Measurements from ENCODE around the gene ZSWIM8. TPM values are rescaled to one million over a fixed set of nuclear protein-coding genes. Genes with fewer than 3 reads are reported as not detected.

The ZSWIM8 gene
- total and polyA plus RNA-seq, 5 donors from 2014 or later = 6.0 to 95.5 (median 12.3) TPM

DNA sequence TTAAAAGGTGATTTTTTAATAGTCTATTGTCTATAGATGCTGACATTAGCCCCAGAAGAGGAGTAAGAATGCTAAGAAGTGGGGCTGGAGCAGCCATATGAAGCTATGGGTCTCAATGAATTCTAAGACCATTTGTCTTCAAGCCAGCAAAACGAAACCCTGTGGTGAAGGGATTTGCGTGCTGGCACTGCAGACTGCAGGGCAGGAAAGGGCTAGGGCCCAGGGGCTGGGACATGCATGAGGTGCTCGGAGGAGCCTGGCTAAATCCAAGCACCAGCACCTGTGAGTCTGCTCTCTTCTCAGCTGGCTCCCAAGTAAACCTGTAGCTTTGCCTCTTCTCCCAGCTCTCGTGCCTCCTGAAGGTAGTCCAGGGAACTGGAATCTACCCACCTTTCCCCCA, 27.3 kb downstream of the ZSWIM8 start:
- Mint-ChIP-seq H3K36me3 (peaks cover 44% of the 10 kb centered on the region), H3K4me1 (peaks cover 0 to 39% (median 23%) of the 10 kb centered on the region in 4 donors), H3K27me3 (peaks cover 1% of the 10 kb centered on the region), H3K4me3 (peak overlapping the region in 3 of 4 donors; percentile 56 to 79 (median 71)), H3K9me3 (no peaks in the 10 kb centered on the region), H3K27ac (peak overlapping the region; percentile 52 to 87 (median 79))
- peak overlapping the region; percentile 60 for H3K27ac ChIP-seq (ENCODE audit: insufficient read depth, low read length, poor library complexity, severe bottlenecking)
- H3K36me3 ChIP-seq (ENCODE audit: control insufficient read depth, insufficient read depth, low read length) = peaks cover 47% of the 10 kb centered on the region
- H3K4me3 ChIP-seq (ENCODE audit: low read depth, low read length) = no peak overlapping the region
- no peak for ATAC-seq (ENCODE audit: low read depth in 2 of 2)
- no peak for DNase-seq
- no peaks in the 10 kb centered on the region for H3K27me3 ChIP-seq (ENCODE audit: control insufficient read depth, insufficient read depth, low read length)
- H3K4me1 ChIP-seq (ENCODE audit: control insufficient read depth, insufficient read depth, low read length, poor library complexity, severe bottlenecking) = peaks cover 22% of the 10 kb centered on the region
- H3K9me3 ChIP-seq (ENCODE audit: control insufficient read depth in 2 of 2, low read length in 2 of 2) = no peaks in the 10 kb centered on the region

DNA sequence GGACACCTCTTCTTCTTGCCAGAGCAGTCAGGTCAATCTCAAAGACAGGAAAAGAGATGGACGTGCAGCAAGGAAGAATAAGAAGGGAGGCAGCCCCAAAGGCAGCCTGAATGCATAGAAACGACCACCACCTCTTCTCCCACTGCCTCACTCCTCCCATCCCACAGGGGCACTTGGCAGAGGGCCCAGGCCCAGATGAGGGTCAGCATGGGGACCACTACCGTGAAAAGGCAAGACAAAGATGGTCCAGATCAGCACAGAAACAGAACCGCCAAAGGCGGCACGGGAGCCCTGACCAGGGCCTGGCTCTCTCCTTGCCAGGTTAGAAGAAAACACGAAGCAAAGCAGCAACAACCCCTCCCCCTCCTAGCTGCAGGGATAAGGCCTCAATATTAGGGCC, 27.9 kb downstream of the ZSWIM8 start:
- Histone ChIP-seq H3K27ac (ENCODE audit: insufficient read depth, low read length, poor library complexity, severe bottlenecking) (no peak overlapping the region), H3K27me3 (ENCODE audit: control insufficient read depth, insufficient read depth, low read length) (no peaks in the 10 kb centered on the region), H3K4me1 (ENCODE audit: control insufficient read depth, insufficient read depth, low read length, poor library complexity, severe bottlenecking) (peaks cover 16% of the 10 kb centered on the region), H3K9me3 (ENCODE audit: control insufficient read depth in 2 of 2, low read length in 2 of 2) (no peaks in the 10 kb centered on the region), H3K4me3 (ENCODE audit: low read depth, low read length) (no peak overlapping the region), H3K36me3 (ENCODE audit: control insufficient read depth, insufficient read depth, low read length) (peaks cover 47% of the 10 kb centered on the region)
- peaks cover 0 to 32% (median 20%) of the 10 kb centered on the region in 4 donors for H3K4me1 Mint-ChIP-seq
- ATAC-seq (ENCODE audit: low read depth in 2 of 2) (no peak), DNase-seq (no peak)
- peaks cover 47% of the 10 kb centered on the region for H3K36me3 Mint-ChIP-seq
- H3K4me3 Mint-ChIP-seq = peak overlapping the region in 2 of 4 donors; percentile 71 to 79
- H3K9me3 Mint-ChIP-seq = no peaks in the 10 kb centered on the region
- no peaks in the 10 kb centered on the region for H3K27me3 Mint-ChIP-seq
- H3K27ac Mint-ChIP-seq = peak overlapping the region in 2 of 3 donors; percentile 51 to 79

DNA sequence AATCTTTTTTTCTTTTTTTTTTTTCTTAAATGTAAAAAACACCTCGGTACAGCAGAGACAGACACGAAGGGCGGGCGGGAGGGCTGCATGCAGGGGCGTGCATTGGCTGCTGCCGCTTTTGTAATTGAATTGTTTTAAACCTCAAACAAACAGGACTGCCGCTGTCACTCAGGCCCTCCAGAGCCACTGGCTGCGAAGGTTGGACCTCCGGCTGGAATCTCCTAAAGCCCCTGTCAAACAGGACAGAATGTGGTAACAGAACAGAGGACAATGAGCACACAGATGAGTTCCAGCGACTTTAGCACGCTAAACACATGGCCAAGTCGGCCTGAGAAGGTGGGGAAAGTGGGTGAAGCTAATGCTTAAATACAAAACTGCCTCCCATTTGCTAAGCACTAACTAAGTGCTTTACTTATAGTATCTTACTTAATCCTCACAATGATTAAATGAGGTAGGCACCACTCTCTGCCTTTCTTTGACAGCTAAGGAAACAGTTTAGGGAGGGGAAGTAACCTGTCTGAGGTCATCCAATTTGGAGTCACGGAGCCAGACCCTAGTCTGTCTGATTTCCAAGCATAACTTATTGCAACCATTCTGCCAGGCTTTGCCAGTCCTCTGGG, 29.0 kb downstream of the ZSWIM8 start:
- Histone ChIP-seq H3K4me3 (ENCODE audit: low read depth, low read length) (no peak overlapping the region), H3K36me3 (ENCODE audit: control insufficient read depth, insufficient read depth, low read length) (peaks cover 41% of the 10 kb centered on the region), H3K27ac (ENCODE audit: insufficient read depth, low read length, poor library complexity, severe bottlenecking) (no peak overlapping the region), H3K4me1 (ENCODE audit: control insufficient read depth, insufficient read depth, low read length, poor library complexity, severe bottlenecking) (peaks cover 14% of the 10 kb centered on the region), H3K9me3 (ENCODE audit: control insufficient read depth in 2 of 2, low read length in 2 of 2) (no peaks in the 10 kb centered on the region), H3K27me3 (ENCODE audit: control insufficient read depth, insufficient read depth, low read length) (no peaks in the 10 kb centered on the region)
- DNase-seq (no peak), ATAC-seq (ENCODE audit: low read depth in 2 of 2) (no peak)
- peaks cover 39% of the 10 kb centered on the region for H3K36me3 Mint-ChIP-seq
- H3K4me1 Mint-ChIP-seq = peaks cover 0 to 21% (median 10%) of the 10 kb centered on the region in 4 donors
- no peaks in the 10 kb centered on the region for H3K27me3 Mint-ChIP-seq
- no peak overlapping the region for H3K27ac Mint-ChIP-seq
- H3K4me3 Mint-ChIP-seq = no peak overlapping the region
- H3K9me3 Mint-ChIP-seq = no peaks in the 10 kb centered on the region

DNA sequence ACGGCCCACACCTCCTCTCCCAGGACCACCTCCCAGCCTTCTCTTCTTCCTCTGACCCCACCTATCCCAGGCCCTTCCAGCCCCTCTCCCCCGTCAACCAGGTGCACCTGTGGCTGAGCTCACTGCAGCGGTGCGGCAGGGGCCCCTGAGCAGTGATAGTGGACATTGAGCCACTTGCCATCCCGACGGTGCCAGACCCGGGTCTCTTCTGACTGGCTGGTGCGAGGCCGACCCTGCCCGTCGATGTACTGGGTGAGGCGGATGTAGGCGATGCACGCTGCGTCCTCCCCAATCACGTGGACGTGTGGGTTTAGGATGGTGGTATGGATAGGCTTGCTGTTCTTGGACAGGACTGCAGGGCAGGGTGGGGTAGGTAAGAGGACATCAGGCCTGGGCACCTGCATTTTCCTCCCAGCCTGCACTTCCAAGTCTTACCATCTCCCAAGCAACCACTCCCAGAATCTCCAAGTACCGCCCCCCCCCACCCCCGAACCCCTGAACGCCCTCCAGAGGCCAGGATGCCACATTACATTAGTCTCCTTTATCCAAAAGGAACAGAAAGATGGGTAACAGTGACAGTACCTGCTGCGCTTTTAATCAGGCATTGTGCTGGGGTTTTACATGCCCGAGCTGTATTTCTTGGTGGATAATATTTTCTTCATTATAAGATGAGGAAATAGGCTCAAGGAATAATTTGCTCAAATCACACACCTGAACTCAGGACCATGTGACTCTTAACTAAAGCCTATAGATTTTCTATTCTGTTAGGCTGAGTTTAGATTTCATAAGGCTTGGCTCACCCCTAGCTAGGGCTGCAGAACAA, 29.7 kb downstream of the ZSWIM8 start:
- Mint-ChIP-seq H3K9me3 (no peaks in the 10 kb centered on the region), H3K4me1 (peaks cover 0 to 14% (median 5%) of the 10 kb centered on the region in 4 donors), H3K27me3 (no peaks in the 10 kb centered on the region), H3K4me3 (no peak overlapping the region), H3K27ac (peak overlapping the region in 1 of 3 donors; percentile 21), H3K36me3 (peaks cover 39% of the 10 kb centered on the region)
- no peak overlapping the region for H3K27ac ChIP-seq (ENCODE audit: insufficient read depth, low read length, poor library complexity, severe bottlenecking)
- H3K4me3 ChIP-seq (ENCODE audit: low read depth, low read length) = no peak overlapping the region
- ATAC-seq (ENCODE audit: low read depth in 2 of 2) (no peak), DNase-seq (no peak)
- peaks cover 41% of the 10 kb centered on the region for H3K36me3 ChIP-seq (ENCODE audit: control insufficient read depth, insufficient read depth, low read length)
- no peaks in the 10 kb centered on the region for H3K27me3 ChIP-seq (ENCODE audit: control insufficient read depth, insufficient read depth, low read length)
- peaks cover 8% of the 10 kb centered on the region for H3K4me1 ChIP-seq (ENCODE audit: control insufficient read depth, insufficient read depth, low read length, poor library complexity, severe bottlenecking)
- no peaks in the 10 kb centered on the region for H3K9me3 ChIP-seq (ENCODE audit: control insufficient read depth in 2 of 2, low read length in 2 of 2)

DNA sequence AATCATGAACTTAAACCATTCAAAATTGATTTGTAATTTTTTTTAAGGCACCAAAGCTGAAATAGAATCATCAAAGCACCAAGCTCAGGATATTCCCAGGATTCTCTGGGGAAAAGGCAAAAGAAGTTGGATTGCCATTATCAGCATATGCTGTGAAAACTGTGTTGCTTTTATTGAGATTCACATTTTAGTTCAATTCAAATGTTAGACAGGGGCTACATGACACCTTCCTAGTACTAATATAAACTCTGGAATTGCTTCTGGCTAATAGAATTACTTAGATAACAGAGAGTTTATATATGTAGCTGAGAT, 30.3 kb downstream of the ZSWIM8 start:
- Mint-ChIP-seq H3K27ac (peak overlapping the region in 1 of 3 donors; percentile 21), H3K4me1 (peaks cover 0 to 8% (median 0%) of the 10 kb centered on the region in 4 donors), H3K4me3 (no peak overlapping the region), H3K27me3 (no peaks in the 10 kb centered on the region), H3K9me3 (no peaks in the 10 kb centered on the region), H3K36me3 (peaks cover 36% of the 10 kb centered on the region)
- H3K27ac ChIP-seq (ENCODE audit: insufficient read depth, low read length, poor library complexity, severe bottlenecking) = no peak overlapping the region
- peaks cover 41% of the 10 kb centered on the region for H3K36me3 ChIP-seq (ENCODE audit: control insufficient read depth, insufficient read depth, low read length)
- H3K4me1 ChIP-seq (ENCODE audit: control insufficient read depth, insufficient read depth, low read length, poor library complexity, severe bottlenecking) = peaks cover 2% of the 10 kb centered on the region
- no peaks in the 10 kb centered on the region for H3K9me3 ChIP-seq (ENCODE audit: control insufficient read depth in 2 of 2, low read length in 2 of 2)
- ATAC-seq (ENCODE audit: low read depth in 2 of 2) (no peak), DNase-seq (no peak)
- H3K4me3 ChIP-seq (ENCODE audit: low read depth, low read length) = no peak overlapping the region
- H3K27me3 ChIP-seq (ENCODE audit: control insufficient read depth, insufficient read depth, low read length) = no peaks in the 10 kb centered on the region

DNA sequence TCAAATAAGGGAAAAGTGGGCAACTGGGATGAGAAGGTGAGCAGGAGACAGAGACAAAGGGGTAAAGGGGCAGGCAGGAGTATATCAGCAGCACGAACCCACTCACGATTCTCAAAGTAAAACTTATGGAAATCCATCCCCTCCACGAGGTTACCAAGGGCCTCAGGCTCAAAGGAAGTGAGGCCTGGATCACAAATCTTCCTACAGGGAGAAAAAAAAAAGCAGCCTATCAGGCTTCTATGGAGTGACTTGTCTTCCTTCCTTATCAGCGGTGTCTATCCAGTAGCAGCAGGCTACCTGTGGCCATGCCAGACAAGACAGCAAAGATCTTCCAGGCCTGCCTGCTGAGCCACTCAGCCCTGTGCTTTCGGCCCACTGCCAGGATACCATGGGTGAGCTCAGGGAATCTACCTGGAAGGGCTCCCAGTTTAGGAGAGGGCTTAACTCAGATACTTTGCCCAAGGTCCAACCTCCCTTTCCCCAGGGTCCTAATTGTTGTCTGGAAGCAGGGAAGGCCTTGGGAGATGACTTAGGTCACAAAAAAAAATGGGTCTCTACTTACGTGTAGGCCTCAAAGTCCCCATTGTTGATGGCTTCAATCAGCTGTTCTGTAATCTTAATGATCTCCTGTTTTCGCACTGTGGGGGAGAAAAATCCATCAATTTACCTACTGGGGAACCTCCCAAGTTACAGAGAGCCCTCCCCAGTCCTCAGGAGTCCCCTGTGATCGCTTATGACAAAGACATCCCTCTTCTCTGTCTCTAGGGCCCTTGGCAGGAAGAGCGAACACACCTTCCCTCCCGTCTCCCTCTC, 31.7 kb downstream of the ZSWIM8 start:
- Histone ChIP-seq H3K4me1 (ENCODE audit: control insufficient read depth, insufficient read depth, low read length, poor library complexity, severe bottlenecking) (no peaks in the 10 kb centered on the region), H3K27ac (ENCODE audit: insufficient read depth, low read length, poor library complexity, severe bottlenecking) (no peak overlapping the region), H3K36me3 (ENCODE audit: control insufficient read depth, insufficient read depth, low read length) (peaks cover 51% of the 10 kb centered on the region), H3K27me3 (ENCODE audit: control insufficient read depth, insufficient read depth, low read length) (no peaks in the 10 kb centered on the region), H3K4me3 (ENCODE audit: low read depth, low read length) (no peak overlapping the region), H3K9me3 (ENCODE audit: control insufficient read depth in 2 of 2, low read length in 2 of 2) (no peaks in the 10 kb centered on the region)
- H3K4me3 Mint-ChIP-seq = no peak overlapping the region
- H3K9me3 Mint-ChIP-seq = no peaks in the 10 kb centered on the region
- H3K27ac Mint-ChIP-seq = peak overlapping the region in 1 of 3 donors; percentile 50
- H3K27me3 Mint-ChIP-seq = no peaks in the 10 kb centered on the region
- no peak for DNase-seq
- peaks cover 0 to 10% (median 0%) of the 10 kb centered on the region in 4 donors for H3K4me1 Mint-ChIP-seq
- ATAC-seq (ENCODE audit: low read depth in 2 of 2) = no peak
- peaks cover 40% of the 10 kb centered on the region for H3K36me3 Mint-ChIP-seq

DNA sequence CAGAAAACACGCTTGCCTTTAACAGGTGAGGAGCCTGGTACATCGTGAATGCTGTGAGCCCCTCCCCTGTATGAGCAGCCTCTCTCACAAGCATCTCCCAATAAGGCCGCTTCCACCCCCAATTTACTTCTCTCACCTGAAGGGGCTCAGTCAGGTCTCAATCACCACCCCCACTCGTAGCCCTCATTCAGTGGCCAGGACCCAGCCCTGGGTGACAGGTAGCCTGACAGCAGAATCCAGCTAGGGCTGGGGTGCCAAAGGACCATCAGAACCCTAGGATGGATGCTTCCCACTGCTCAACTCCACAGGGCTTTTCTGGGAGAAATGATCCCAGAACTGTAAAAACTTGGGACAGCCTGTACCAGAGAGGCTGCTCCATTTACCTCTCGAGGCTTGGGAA, 32.4 kb downstream of the ZSWIM8 start:
- Mint-ChIP-seq H3K36me3 (peaks cover 41% of the 10 kb centered on the region), H3K9me3 (no peaks in the 10 kb centered on the region), H3K27me3 (no peaks in the 10 kb centered on the region), H3K27ac (no peak overlapping the region), H3K4me1 (peaks cover 0 to 8% (median 0%) of the 10 kb centered on the region in 4 donors), H3K4me3 (no peak overlapping the region)
- Histone ChIP-seq H3K27me3 (ENCODE audit: control insufficient read depth, insufficient read depth, low read length) (no peaks in the 10 kb centered on the region), H3K4me3 (ENCODE audit: low read depth, low read length) (no peak overlapping the region), H3K4me1 (ENCODE audit: control insufficient read depth, insufficient read depth, low read length, poor library complexity, severe bottlenecking) (no peaks in the 10 kb centered on the region), H3K9me3 (ENCODE audit: control insufficient read depth in 2 of 2, low read length in 2 of 2) (no peaks in the 10 kb centered on the region), H3K36me3 (ENCODE audit: control insufficient read depth, insufficient read depth, low read length) (peaks cover 55% of the 10 kb centered on the region), H3K27ac (ENCODE audit: insufficient read depth, low read length, poor library complexity, severe bottlenecking) (no peak overlapping the region)
- ATAC-seq (ENCODE audit: low read depth in 2 of 2) = no peak
- no peak for DNase-seq
